KMS-11 (cell line): ENCODE measurements around the gene WRAP73.

Experiments used
- H2AFZ ChIP-seq: fragments of 200-600 bp; sonication (generic); 2 replicates; pipeline ENCODE4 v1.6.1; 2016; ENCODE audit warnings: antibody characterized with exemption, mixed run types, low read depth
- H3K27ac ChIP-seq: fragments of 200-600 bp; sonication (generic); 2 replicates; pipeline ENCODE4 v1.6.1; 2016; ENCODE audit warnings: mild to moderate bottlenecking, mixed run types
- H3K27me3 ChIP-seq: fragments of 200-600 bp; sonication (generic); 2 replicates; pipeline ENCODE4 v1.6.1; 2017; ENCODE audit warnings: mild to moderate bottlenecking, low read depth, mixed run types, moderate library complexity; ENCODE audit not compliant: insufficient read depth
- H3K36me3 ChIP-seq: fragments of 200-600 bp; sonication (generic); 2 replicates; pipeline ENCODE4 v1.6.1; 2017; ENCODE audit warnings: mild to moderate bottlenecking, mixed run types; ENCODE audit not compliant: insufficient read depth
- H3K4me1 ChIP-seq: fragments of 200-600 bp; sonication (generic); 2 replicates; pipeline ENCODE4 v1.6.1; 2016; ENCODE audit warnings: mild to moderate bottlenecking, low read depth, mixed run types; ENCODE audit not compliant: poor library complexity, severe bottlenecking
- H3K4me2 ChIP-seq: fragments of 200-600 bp; sonication (generic); 2 replicates; pipeline ENCODE4 v1.7.0; 2016; ENCODE audit warnings: mild to moderate bottlenecking, mixed run types
- H3K4me3 ChIP-seq: fragments of 200-600 bp; sonication (generic); IDR thresholded peaks from 2 replicates; pipeline ENCODE4 v1.6.1; 2017; ENCODE audit warnings: low read depth, low read length, mixed read lengths; ENCODE audit not compliant: insufficient read depth
- H3K79me2 ChIP-seq: fragments of 200-600 bp; sonication (generic); 2 replicates; pipeline ENCODE4 v1.6.1; 2016; ENCODE audit warnings: low read depth, mixed run types; ENCODE audit not compliant: insufficient read depth
- H3K9ac ChIP-seq: fragments of 200-600 bp; sonication (generic); 2 replicates; pipeline ENCODE4 v1.6.1; 2016; ENCODE audit warnings: mild to moderate bottlenecking, mixed run types
- H4K20me1 ChIP-seq: fragments of 200-600 bp; sonication (generic); 2 replicates; pipeline ENCODE4 v1.6.1; 2016; ENCODE audit warnings: mild to moderate bottlenecking, mixed run types; ENCODE audit not compliant: insufficient read depth
- CTCF ChIP-seq: fragments of 200-600 bp; sonication (generic); conservative IDR thresholded peaks from 2 replicates; pipeline ENCODE4 v1.6.1; 2017; ENCODE audit warnings: low read depth, mild to moderate bottlenecking, antibody characterized with exemption, low read length, moderate library complexity, mixed read lengths

The WRAP73 gene

GRCh38 chr1:3598522-3599285, 51.2 kb downstream of the WRAP73 start:
- no peak overlapping the region for H2AFZ ChIP-seq
- H3K36me3 ChIP-seq = no peaks in the 10 kb centered on the region
- no peak overlapping the region for H3K4me3 ChIP-seq
- H3K4me2 ChIP-seq = no peak overlapping the region
- H3K4me1 ChIP-seq = no peaks in the 10 kb centered on the region
- H3K79me2 ChIP-seq = no peaks in the 10 kb centered on the region
- no peak for TF ChIP-seq CTCF
- H3K27me3 ChIP-seq = peaks cover 92% of the 10 kb centered on the region
- H4K20me1 ChIP-seq = no peaks in the 10 kb centered on the region
- no peak overlapping the region for H3K9ac ChIP-seq
- H3K27ac ChIP-seq = no peak overlapping the region

- Histone ChIP-seq H3K27ac (no peak overlapping the region), H3K4me3 (no peak overlapping the region), H4K20me1 (no peaks in the 10 kb centered on the region), H3K4me1 (no peaks in the 10 kb centered on the region), H3K79me2 (no peaks in the 10 kb centered on the region), H3K27me3 (peaks cover 92% of the 10 kb centered on the region), H2AFZ (no peak overlapping the region), H3K36me3 (no peaks in the 10 kb centered on the region), H3K4me2 (no peak overlapping the region), H3K9ac (no peak overlapping the region)
- no peak for TF ChIP-seq CTCF
These were observed 51.8 kb downstream of the WRAP73 start for GRCh38 chr1:3598051-3598491.

- Histone ChIP-seq H3K9ac (no peak overlapping the region), H3K27me3 (peaks cover 91% of the 10 kb centered on the region), H3K27ac (no peak overlapping the region)
These were observed 52.3 kb downstream of the WRAP73 start for GRCh38 chr1:3597599-3597964.

GRCh38 chr1:3596663-3597598, 53.0 kb downstream of the WRAP73 start:
- H4K20me1 ChIP-seq = no peaks in the 10 kb centered on the region
- H3K36me3 ChIP-seq = no peaks in the 10 kb centered on the region
- no peak overlapping the region for H3K9ac ChIP-seq
- H3K79me2 ChIP-seq = no peaks in the 10 kb centered on the region
- H2AFZ ChIP-seq = no peak overlapping the region
- no peak overlapping the region for H3K27ac ChIP-seq
- no peak overlapping the region for H3K4me2 ChIP-seq
- H3K4me3 ChIP-seq = no peak overlapping the region
- TF ChIP-seq CTCF = no peak
- H3K4me1 ChIP-seq = no peaks in the 10 kb centered on the region
- H3K27me3 ChIP-seq = peaks cover 91% of the 10 kb centered on the region

More at GRCh38 chr1:3597599-3597964, 52.3 kb downstream of the WRAP73 start:
- no peaks in the 10 kb centered on the region for H4K20me1 ChIP-seq
- no peak overlapping the region for H3K4me3 ChIP-seq
- no peak overlapping the region for H2AFZ ChIP-seq
- H3K79me2 ChIP-seq = no peaks in the 10 kb centered on the region
- no peaks in the 10 kb centered on the region for H3K4me1 ChIP-seq
- H3K4me2 ChIP-seq = no peak overlapping the region
- no peak for TF ChIP-seq CTCF
- no peaks in the 10 kb centered on the region for H3K36me3 ChIP-seq
